ELR (cell line): ENCODE results near the gene CNIH1.
"Not testable (repeated sequence)": the region's sequence is repeated elsewhere in the genome, so short reads cannot be mapped to it uniquely, and the experiment has no call there.

Source experiments
- DNase-seq: peaks from one replicate; pipeline ENCODE4 v3.0.0-alpha.2; 2015; ENCODE audit warnings: low read depth

CNIH1 gene

DNA sequence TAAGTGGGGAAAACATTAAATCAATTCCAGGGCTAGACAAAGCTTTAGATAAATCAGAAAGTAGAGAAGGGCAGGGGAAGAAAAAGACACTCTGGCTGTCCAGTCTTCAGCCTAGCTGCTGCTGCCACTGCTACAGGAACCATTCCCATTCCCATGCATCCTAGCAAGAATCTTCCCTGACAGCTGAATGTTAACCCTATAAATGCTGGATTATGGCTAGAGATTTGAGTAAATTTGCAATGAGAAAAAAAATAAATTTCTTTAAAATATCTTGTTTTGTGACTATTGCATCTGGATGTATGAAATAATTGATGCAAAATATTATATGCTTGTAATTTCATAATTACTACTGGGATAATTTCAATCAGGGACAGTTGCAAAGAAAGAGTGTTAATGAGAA, 59.4 kb downstream of the CNIH1 start:
- DNase-seq = no peak

DNA sequence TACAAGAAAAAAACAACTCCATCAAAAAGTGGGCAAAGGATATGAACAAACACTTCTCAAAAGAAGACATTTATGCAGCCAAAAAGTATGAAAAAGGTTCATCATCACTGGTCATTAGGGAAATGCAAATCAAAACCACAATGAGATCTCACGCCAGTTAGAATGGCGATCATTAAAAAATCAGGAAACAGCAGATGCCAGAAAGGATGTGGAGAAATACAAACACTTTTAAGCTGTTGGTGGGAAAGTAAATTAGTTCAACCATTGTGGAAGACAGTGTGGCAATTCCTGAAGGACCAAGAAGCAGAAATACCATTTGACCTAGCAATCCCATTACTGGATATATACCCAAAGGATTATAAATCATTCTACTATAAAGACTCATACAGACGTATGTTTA, 60.6 kb downstream of the CNIH1 start:
- not testable (repeated sequence) for DNase-seq

DNA sequence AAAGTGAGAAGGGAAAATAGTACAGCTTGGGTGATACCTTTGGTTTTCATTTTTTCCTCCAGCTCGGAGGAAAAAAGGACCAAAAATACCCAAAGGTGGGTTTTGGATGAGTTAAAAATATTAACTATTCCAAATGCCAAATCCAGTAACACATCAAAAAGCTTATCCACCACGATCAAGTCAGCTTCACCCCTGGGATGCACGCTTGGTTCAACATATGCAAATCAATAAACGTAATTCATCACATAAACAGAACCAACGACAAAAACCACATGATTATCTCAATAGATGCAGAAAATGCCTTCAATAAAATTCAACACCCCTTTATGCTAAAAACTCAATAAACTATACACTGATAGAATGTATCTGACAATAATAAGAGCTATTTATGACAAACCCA, 62.3 kb downstream of the CNIH1 start:
- not testable (repeated sequence) for DNase-seq

DNA sequence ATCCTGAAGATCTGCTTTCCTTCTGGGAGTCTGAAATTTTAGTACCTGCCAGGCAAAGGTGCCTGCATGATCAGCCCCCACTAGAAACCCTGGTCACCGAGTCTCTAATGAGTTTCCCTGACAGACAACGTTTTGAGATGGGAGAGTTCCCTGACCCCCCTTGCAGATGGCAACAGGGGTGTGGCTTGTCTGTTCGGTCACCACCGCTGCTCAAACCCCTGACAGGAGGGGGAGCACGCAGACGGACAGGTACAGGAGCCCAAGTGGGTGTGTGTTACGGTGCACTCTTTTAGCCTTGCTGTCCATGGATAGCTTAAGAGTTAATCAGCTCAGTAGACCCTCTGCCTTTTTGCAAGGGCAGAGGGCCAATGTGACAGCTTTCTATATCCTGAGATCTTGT, 63.7 kb downstream of the CNIH1 start:
- DNase-seq = no peak

DNA sequence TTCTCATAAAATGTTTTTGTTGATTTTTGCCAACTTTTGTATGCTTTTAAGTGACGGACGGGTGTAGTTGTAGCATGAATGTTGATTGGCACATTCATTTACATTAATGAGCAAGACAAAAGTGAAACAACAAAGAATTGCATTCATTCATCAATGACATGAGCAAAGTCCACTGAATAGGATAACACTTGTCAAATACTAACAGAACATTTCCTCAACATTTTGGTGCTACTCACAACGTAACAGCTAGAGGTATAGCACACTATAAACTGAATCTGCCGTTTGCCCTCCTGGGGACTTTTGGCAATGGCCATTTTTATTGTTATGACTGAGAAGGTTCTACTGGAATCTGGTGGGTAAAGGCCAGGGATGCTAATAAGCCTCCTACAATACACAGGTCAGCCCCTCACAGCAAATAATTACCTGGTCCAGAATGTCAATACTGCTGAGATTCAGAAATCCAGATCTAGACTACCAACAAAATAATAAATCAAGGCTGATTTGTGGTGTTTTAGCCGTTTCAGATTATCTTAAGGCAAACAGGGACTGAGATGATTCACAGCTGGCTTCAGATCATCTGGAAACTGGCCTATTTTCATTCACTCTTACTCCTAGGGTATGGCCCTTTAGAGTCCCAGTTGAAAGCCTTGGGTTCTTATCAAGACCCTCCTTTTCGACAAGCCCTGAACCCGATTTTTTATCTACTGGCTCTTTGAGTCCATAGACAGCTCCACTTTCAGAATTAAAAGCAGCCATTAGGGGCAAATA, 66.9 kb downstream of the CNIH1 start:
- DNase-seq = no peak
